HG03460 (cell line): ENCODE data around the gene PRR12.
A peak's percentile ranks its signal among the peaks of the same experiment; 100 is the strongest.

Source experiments
- ATAC-seq: cut with Tn5 transposase; IDR thresholded peaks from one replicate; pipeline ENCODE4 v1.9.1; 2021; ENCODE audit not compliant: unreplicated experiment

Gene PRR12

DNA sequence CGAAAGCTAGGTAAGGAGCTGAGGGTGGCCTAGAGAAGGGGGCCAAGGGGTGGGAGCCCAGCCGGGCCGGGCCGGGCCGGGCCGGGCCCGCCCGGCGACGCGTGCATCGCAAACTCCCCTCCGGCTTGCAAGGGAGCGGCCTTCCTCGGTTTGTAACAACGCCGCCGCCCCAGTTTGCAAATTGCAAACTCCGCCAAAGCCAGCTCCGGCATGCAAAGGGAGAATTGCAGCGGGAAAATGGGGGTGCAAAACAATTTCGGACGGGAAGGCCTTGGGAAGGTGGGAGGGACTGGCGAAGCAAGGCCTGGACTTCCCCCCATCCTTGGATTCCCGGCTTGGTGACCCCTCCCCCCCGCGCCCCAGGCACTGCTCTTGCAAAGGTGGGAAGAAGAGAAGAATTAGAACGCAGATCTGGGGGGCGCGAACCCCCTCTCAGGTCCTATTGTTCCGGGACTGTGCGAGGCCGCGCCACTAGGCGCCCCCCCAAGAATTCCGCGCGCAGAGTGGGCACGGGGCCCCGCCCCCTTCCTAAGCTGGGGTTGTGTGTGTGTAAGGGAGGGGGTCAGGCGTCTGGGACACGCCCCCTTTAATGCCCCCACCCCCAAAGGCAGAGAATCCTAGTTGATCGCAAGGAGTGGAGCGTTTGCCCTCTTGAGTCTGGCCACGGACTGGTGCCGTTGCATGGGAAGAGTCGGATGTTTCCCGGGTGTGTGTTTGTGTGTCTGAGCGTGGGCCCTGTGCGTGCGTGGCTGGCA is 926 bp downstream of the PRR12 start:
- ATAC-seq = no peak

DNA sequence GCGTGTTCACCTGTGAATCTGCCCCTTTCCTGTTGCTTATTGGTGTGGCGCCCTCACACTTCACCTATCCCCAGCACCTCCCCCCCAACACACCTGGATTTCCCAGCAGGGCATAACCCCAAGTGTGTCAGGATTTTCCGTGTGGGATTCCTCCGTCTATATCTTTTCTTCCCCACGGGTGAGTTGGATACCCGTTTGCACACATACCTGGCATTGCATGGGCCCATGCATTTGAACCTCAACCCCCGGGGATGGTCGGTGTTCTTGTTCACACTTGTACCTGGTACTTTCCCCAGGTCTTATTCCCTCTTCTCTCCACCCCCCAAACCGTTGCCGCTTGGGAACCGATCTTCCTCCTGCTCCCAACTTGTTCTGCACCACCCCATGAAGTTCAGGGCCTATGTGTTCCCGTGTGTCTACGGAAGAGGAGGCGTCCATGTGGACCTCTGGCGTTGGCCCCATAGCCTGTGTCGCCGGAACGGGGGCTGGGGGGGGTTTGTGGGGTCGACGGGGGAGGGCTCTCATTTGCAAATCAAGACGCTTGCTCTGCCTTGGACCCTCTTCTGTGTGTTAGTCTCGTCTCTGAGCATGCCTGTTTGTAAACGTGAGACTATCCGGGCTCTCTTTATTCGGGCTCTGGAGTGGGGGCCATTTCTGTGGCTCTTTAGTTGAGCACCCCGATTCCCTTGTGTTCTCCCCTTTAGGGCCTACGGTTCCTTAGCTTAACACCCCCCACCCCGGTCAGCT is 1.7 kb downstream of the PRR12 start:
- no peak for ATAC-seq

DNA sequence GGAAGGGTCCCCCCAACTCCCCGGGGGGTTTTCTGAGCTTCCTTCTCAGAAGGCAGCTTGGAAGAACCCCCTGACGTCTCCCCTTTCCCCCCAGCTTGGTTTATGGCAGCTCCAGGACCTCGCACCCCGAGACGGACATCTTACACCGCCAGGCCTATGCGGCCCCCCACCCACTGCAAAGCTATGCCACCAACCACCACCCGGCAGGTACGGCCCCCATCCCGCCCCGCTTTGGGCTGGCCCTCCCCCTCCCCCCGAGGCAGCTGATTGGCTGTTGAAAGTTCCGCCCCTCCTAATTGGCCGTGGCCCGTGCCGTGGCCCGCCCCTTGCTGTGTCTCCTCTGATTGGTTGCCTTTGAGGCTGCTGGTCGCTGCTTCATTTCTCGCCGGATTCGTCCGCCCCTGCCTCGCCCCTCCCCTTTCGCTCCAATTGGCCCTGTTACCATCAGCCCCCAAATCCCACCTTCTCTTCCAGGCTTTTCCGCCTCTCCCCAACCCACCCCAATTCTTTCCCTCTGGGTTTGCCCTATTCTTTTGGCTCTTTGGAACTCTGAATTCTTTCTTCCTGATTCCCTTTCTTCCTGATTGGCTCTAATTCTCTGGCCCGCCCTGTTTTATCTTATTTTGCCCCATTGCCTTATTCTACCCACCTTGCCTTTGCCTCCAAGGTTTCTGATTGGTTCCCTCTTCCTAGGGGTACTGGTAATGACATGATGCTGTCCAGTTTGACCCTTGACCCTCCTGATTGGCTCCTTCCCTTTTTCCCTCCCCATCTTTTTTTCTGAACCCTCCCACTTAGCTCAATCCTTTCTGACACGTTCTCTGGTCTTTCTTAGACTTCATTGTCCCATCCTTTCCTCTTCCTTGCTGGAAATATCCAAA is 2.5 kb downstream of the PRR12 start:
- ATAC-seq = peak; percentile 37

DNA sequence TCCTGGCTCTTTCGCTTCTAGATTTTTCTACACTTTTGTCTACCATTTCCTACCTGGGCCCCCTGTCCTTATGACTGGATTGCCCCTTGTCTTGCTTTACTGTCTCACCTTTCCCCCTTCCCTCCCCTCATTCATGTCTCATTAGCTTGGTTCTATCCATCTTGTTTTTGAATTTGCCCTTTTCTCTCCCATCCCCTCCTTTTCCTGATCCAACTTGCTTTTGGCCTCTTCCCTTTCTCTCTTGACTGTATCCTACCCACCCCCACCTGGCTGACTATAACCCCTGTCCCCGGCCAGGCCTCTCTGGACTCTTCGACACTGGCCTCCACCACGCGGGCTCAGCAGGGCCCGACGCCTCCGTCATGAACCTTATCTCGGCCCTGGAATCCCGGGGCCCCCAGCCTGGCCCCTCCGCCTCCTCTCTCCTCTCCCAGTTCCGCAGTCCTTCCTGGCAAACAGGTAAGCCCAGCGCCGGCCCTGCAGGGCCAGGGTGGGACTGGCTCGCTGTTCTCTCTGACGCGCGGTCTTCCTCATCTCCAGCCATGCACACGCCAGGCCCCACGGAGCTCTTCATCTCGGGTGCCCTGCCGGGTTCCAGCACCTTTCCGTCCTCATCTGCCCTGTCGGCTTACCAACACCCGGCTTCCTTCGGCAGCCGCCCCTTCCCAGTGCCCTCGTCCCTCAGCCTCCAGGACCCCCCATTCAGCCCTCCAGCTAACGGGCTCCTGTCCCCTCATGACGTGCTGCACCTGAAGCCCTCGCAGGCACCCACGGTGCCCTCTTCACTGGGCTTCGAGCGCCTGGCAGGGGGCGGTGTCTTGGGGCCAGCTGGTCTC is 3.4 kb downstream of the PRR12 start:
- no peak for ATAC-seq

DNA sequence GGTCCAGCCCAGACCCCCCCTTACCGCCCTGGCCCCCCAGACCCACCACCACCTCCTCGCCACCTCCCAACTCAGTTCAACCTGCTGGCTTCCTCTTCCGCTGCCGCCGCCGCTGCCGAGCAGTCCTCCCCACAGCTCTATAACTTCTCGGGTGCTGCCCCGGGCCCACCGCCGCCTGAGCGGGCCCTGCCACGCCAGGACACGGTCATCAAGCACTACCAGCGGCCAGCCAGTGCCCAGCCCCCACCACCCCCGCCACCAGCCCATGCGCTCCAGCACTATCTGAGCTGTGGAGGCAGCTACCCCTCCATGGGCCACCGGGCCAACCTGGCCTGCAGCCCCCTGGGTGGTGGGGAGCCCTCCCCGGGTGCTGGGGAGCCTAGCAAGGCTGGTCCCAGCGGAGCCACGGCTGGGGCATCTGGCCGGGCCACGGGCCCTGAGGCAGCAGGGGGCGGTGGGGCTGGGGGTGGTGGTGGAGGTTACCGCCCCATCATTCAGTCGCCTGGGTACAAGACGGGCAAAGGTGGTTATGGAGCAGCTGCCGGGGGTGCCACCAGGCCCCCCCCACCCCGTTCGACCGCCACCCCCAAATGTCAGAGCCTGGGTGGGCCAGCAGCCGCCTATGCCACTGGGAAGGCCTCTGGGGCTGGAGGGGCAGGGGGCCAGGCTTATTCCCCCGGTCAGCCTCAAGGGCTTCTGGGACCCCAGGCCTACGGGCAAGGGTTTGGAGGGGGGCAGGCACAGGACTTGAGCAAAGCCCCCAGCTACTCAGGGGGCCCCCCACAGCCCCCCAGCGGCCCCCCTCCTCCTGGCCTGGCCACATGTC is 4.2 kb downstream of the PRR12 start:
- ATAC-seq = no peak

DNA sequence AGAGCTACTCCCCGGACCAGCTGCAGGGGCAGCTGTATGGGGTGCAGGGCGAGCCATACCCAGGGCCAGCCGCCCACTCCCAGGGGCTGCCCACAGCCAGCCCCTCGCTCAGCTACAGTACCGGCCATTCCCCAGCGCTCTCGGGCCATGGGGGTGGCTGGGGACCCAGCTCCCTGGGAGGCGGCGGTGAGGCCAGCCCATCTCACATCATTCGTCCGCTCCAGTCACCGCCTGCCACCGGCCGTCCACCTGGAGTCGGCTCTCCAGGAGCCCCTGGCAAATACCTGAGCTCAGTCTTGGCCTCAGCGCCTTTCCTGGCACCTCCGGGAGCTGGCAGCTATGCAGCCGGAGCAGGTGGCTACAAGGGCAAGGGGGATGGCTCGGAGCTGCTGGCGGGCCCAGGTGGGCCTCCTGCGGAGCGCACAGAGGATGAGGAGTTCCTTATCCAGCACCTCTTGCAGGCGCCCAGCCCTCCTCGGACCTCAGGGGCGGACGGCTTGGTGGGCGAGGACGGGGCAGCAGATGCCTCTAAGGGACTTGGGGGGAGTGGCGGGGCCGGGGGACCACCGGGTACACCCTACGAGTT is 4.9 kb downstream of the PRR12 start:
- no peak for ATAC-seq

DNA sequence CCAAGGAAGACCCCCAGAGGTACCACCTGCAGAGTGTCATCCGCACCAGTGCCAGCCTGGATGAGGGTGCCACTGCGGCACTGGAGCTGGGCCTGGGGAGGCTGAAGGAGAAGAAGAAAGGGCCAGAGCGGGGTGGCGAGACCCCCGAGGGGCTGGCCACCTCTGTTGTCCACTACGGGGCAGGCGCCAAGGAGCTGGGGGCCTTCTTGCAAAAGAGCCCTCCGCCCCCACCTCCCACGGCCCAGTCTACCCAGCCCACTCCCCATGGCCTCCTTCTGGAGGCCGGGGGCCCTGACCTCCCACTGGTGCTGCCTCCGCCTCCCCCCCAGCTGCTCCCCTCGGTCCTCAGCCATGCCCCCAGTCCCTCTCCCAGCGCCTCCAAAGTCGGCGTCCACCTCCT is 5.4 kb downstream of the PRR12 start:
- ATAC-seq = no peak

DNA sequence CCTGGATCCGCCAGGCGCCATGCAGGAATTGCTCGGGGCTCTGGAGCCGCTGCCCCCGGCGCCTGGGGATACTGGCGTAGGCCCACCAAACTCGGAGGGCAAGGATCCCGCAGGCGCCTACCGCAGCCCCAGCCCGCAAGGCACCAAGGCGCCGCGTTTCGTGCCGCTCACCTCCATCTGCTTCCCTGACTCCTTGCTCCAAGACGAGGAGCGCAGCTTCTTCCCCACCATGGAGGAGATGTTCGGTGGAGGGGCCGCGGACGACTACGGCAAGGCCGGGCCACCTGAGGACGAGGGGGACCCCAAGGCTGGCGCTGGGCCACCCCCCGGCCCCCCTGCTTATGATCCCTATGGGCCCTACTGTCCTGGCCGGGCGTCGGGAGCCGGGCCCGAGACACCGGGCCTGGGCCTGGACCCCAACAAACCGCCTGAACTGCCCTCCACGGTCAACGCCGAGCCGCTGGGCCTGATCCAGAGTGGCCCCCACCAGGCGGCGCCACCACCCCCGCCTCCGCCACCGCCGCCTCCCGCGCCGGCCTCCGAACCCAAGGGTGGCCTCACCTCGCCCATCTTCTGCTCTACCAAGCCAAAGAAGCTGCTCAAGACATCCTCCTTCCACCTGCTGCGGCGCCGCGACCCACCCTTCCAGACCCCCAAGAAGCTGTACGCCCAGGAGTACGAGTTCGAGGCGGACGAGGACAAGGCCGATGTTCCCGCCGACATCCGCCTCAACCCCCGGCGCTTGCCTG is 6.1 kb downstream of the PRR12 start:
- ATAC-seq = no peak

DNA sequence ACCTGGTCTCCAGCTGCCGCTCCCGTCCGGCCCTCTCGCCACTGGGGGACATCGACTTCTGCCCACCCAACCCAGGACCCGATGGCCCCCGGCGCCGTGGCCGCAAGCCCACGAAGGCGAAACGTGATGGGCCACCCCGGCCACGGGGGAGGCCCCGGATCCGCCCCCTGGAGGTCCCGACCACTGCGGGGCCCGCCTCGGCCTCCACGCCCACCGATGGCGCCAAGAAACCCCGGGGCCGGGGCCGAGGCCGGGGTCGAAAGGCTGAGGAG is 6.7 kb downstream of the PRR12 start:
- ATAC-seq = no peak

DNA sequence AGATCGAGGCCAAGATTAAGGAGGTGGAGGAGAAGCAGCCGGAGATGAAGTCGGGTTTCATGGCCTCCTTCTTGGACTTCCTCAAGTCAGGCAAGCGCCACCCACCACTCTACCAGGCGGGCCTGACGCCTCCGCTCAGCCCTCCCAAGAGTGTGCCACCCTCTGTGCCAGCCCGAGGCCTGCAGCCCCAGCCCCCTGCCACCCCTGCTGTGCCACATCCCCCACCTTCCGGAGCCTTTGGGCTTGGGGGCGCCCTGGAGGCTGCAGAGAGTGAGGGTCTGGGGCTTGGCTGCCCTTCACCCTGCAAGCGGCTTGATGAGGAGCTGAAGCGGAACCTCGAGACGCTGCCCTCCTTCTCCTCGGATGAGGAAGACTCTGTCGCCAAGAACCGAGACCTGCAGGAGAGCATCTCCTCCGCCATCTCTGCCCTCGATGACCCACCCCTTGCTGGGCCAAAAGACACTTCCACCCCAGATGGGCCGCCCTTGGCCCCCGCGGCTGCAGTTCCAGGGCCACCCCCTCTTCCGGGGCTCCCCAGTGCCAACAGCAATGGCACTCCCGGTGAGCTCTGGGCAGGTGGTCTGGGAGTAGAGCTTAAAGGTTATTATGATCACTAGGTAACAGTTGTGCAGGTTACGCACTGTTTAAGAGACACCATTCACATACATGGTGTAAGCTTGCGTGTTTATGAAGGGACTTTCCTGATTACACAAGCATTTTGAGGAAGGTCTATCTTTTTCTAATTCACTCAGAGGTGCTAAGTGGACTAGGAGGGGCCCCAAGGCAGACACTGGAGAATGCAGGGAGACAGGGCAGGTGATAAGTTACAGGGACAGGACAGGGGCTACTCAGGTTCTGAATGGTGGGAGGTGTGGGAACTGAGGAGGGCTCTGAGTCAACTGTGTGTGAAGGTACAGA is 8.7 kb downstream of the PRR12 start:
- no peak for ATAC-seq

DNA sequence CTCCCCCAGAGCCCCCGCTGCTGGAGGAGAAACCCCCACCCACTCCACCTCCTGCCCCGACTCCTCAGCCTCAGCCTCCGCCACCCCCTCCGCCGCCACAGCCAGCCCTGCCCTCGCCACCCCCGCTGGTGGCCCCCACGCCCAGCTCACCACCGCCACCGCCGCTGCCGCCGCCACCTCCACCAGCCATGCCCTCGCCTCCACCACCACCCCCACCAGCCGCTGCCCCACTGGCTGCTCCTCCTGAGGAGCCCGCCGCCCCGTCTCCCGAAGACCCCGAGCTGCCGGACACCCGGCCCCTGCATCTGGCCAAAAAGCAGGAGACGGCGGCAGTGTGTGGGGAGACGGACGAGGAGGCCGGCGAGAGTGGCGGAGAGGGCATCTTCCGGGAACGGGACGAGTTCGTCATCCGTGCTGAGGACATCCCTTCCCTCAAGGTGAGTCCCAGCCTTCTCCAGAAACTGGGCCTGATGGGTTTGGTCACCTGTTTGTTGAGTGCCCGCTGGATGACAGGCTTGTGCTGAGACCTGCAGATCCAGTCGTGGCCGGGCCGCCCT is 10.6 kb downstream of the PRR12 start:
- no peak for ATAC-seq

DNA sequence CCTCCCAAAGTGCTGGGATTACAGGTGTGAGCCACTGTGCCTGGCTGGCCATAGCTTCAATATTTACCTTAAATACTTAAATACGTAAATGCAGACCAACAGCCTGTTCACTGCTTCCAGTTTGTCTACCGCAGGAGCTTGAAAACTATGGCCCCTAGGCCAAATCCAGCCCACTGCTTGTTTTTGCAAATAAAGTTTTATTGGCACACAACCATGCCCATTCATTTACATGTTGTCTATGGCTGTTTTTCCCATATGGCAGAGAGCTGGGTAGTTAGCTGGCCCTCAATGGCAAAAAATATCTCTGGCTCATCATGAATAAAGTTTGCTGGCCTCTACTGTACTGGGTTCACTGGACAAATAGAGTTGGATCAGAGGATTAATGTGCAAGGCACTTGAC is 11.8 kb downstream of the PRR12 start:
- no peak for ATAC-seq

DNA sequence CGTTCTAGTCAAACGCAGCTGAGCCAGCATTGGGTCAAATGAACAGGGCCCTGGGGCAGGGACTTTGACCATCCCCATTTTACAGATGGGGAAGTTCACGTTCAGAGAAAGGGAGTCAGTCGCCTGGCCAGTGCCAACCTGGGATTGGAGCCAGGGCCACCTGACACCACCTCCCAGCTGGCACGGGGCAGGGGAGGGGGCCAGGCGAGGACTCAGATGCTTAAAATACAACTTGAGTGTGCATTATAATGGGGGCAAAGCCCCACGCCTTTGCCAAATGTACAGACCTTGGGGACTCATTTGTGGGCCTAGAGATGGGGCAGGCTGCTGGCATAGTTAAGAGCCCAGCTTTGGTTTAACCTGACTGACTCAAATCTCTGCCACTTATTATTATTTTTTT is 14.6 kb downstream of the PRR12 start:
- no peak for ATAC-seq

DNA sequence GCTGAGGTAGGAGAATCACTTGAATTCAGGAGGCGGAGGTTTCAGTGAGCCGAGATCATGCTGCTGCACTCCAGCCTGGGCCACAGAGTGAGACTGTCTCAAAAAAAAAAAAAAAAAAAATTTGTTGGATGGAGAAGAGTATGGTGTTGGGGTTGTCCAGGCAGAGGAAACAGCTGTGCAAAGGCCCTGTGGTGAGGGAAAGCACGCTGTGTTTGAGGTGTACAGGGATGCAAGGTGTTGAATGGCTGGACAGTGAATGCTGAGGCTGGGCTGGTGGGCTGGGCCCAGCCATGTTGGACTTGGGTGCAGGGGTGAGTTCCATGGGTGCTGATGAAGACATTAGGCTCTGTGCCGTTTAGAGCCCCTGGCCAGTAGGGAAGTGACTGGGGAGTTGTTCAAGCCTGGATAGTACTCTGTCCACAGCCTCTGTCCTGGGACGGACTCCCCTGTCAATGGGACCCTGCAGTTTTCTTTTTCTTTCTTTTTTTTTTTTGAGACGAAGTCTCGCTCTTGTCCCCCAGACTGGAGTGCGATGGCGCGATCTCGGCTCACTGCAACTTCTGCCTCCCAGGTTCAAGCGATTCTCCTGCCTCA is 18.6 kb downstream of the PRR12 start:
- ATAC-seq = no peak

DNA sequence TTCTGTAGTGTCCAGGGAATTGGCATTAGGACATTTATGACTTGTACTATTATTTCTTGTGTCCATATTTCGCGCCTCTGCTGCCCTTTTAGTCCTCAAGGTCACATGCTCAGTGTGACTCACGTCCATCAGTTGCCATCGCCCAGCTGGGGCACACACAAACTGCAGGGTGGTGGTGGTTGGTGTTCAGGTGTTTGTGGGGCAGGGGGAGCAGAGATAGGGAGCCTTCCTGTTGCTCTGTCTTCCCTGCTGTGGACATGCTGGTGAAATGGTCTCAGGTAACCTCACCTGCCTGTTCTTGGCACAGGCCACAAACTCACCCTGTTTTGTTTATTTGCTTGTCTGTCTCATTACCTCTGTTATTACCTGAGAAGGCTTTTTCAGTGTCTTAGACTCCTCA is 22.4 kb downstream of the PRR12 start:
- no peak for ATAC-seq

DNA sequence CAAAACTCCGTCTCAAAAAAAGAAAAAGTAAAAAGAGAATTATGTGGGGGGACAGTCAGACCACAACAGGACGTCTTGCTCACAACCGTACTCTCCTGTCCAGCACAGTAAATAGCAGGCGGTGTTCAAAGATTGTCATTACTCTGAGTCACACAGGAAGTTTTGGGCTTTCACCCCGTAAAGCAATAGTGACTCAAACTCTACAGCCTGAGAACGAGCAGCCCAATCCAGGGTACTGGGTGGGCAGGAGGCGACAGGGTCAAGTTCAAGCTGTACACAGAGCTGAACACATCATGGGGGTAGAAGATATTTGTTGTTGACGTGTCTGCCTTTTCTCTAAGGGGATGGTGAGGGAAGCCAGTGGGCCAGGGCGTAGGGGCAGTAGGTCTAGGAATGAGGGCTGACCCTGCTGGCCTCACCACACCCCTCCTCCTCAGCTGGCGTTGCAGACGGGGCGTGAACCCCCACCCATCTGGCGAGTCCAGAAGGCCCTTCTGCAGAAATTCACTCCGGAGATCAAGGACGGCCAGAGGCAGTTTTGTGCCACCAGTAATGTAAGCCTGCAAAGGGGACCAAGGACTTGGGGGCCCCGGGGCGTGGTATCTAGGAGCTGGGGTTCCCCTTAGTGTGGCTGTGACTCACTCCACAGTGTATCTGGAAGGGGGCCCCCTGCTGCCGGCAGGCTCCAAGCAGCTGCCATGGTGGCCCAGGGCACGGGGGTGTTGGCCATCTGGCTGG is 23.3 kb downstream of the PRR12 start:
- no peak for ATAC-seq

DNA sequence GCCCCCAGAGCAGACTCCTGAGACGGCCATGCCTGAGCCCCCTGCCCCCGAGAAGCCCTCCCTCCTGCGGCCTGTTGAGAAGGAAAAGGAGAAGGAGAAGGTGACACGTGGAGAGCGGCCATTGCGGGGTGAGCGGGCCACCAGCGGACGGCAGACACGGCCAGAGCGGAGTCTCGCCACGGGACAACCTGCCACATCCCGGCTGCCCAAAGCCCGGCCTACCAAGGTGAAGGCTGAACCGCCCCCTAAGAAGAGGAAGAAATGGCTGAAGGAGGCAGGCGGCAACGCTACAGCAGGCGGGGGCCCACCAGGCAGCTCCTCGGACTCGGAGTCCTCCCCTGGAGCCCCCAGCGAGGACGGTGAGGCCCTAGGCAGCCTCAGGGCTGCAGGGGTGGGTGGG is 24.9 kb downstream of the PRR12 start:
- ATAC-seq = no peak
